ENCODE measurements around the gene DNASE1.
"Not testable (repeated sequence)": the region's sequence is repeated elsewhere in the genome, so short reads cannot be mapped to it uniquely, and the experiment has no call there.

DNASE1 gene, protein sequence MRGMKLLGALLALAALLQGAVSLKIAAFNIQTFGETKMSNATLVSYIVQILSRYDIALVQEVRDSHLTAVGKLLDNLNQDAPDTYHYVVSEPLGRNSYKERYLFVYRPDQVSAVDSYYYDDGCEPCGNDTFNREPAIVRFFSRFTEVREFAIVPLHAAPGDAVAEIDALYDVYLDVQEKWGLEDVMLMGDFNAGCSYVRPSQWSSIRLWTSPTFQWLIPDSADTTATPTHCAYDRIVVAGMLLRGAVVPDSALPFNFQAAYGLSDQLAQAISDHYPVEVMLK

GRCh38 chr16:3654249-3654991 is at the start of gene DNASE1:
Gene DNASE1, plus strand, starts transcription at chr16:3654691. Its CDS starts 683 bp downstream, at chr16:3655374.
- DNase-seq: peak; percentile 56

GRCh38 chr16:3606441-3606840 is 48.0 kb upstream of the DNASE1 start:
- DNase-seq: no peak

DNA sequence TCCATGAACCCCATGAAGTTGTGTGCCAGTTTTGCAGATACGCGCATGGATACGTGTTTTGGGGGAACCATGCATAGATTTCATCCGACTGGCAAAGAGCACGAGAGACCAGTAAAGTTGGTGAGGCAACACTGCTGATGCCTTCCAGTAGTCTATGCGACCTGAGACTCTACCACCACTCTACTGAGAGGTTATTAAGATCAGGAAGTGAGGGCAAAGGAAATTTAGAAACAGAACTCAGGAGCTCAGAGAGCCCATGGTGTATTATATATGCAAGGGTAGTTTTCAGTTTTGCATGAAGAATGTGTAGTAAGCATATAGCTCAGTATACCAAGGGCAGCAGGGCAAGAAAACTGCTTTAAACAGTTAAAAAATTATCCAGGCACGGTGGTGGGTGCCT is 47.3 kb upstream of the DNASE1 start:
- DNase-seq: no peak

DNA sequence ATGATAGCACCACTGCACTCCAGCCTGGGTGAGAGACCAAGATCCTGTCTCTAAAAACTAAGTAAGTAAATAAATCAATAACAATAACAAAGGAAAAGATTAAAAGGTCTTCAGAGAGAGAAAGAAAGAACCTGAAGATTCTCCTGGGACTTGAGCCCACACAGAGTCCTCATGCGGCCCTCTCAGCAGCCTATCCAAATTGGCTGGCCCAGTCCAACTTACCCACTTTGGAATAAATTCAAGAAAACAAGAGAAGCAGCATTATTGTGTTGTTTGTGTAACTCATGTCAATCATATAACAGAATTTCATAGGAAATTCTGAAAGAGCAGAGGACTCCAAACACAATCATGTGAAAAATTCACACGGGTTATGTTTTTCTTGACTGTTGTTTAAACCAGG is 46.9 kb upstream of the DNASE1 start:
- DNase-seq: no peak

- DNase-seq: no peak
Observed at GRCh38 chr16:3608069-3608468, 46.4 kb upstream of the DNASE1 start.

- DNase-seq: not testable (repeated sequence)
Observed at GRCh38 chr16:3608976-3609375, 45.5 kb upstream of the DNASE1 start.

DNA sequence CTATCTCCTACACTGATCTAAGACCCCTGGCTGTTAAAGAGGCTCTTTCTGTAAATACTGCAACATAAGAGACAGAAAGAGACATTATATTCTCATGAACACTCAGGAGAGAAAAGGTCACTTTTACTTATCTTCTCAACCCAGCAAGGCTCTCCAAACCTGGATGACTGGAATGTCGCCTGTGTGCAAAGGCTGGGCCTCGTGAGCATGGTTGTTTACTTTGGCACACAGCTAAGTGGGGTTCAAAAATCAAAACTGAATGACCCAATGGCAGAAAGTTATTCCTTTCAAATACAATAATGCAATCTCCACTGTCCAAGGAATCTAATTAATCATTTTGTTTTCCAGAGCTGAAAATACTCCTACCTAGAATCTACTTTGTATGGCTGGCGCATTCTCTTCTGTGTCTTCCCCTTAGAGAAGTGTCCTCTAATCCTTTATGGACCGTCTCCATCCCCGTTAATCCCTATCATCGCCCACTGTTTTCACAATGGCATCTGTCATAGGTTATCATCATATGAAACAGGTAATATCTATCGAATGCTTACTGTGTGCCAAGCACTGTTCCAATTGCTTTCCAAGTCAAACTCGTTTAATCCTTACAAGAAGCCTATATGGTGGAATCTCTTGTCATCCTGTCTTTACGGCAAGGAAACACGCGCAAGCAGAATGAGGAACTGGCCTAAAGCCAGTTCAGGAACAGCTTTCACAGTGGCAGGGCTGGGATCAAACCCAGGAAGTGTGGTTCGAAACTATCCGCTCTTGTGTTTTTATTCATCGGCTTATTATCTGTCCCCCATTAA is 44.4 kb upstream of the DNASE1 start:
- DNase-seq: no peak

DNA sequence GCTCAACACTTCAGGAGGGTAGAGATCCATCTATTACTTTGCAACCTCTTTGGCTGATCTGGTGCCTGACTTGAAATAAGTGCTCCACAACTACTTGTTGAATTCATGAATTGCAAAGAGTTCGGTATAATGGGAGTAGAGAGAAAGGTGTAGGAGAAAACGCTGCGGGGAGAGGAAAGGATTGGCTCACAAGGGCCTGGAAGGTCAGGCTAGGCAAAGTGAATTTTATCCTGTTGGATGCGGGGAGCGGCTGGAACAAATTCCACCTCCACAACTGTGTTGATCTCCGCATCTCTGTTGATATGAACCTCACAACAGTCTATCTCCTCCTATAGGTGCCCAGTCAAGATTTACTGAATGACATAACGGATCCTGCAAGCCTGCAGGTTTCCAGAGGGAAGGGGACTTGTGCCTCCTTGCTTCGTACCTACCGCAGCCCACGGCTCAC is 43.8 kb upstream of the DNASE1 start:
- no peak for DNase-seq

- peak; percentile 89 for DNase-seq
Observed at GRCh38 chr16:3611146-3611975, 43.1 kb upstream of the DNASE1 start, which contains the start of gene SLX4. Gene SLX4, minus strand, starts transcription at chr16:3611606. Its CDS starts 2,642 bp downstream, at chr16:3608964.

DNA sequence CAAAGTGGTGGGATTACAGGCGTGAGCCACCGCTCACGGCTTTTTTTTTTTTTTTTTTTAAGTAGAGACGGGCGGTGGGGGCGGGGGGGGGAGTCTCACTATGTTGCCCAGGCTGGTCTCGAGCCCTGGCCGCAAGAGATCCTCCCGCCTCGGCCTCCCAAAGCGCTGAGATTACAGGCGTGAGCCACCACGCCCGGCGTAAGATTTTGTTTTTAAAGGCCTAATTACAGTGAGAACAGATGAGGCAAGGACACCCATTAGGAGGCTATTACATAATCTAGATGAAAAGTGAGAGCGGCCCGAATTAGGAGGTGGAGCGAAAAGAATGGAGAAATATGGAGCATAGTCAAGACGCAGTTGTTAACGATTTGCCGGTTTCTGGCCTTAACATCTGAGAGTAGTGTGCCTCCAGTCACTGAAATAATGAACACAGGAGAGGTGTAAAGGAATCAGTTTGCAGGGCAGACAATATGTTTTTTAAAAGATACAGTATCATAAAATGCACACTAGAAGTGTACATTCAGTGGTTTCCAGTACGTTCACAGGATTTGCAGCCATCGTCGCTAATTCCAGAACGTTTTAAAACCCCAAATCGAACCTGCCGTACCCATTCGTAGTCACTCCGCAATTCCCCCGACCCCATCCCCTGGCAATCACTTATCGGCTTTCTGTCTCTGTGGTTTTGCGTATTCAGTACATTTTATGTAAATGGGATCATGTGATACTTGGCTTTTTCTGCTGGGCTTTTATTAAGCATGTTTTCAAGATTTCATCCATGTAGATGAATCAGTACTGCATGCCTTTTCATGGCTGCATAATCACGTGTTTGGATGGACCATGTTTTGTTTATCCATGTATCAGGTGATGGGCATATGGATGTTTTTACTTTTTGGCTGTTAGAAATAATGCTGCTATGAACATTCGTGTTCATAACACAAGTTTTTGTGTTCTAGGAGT is 41.7 kb upstream of the DNASE1 start:
- no peak for DNase-seq

DNA sequence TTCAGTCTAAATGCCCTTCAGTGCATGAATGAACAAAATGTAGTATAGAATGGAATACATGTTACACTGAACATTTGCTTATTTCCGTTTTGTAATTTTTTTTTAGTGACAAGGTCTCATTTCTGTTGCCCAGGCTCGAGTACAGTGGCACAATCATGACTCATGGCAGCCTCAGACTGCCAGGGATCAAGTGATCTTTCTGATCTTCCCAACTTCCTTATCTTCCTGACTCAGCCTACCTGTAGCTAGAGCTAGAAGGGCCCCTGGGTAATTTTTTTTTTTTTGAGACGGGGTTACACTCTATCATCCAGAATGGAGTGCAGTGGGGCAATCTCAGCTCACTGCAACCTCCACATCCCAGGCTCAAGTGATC is 35.7 kb upstream of the DNASE1 start:
- DNase-seq: no peak

DNA sequence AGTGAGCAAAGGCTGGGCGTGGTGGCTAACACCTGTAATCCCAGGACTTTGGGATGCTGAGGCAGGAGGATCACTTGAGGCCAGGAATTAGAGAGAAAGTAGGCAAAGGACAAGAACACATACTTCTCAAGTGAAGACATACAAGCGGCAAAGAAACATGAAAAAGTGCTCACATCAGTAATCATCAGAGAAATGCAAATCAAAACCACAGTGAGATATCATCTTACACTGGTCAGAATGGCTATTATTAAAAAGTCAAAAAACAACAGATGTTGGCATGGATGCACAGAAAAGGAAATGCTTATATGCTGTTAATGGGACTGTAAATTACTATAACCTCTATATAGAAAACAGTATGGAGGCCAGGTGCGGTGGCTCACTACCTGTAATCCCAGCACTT is 30.8 kb upstream of the DNASE1 start:
- no peak for DNase-seq

DNA sequence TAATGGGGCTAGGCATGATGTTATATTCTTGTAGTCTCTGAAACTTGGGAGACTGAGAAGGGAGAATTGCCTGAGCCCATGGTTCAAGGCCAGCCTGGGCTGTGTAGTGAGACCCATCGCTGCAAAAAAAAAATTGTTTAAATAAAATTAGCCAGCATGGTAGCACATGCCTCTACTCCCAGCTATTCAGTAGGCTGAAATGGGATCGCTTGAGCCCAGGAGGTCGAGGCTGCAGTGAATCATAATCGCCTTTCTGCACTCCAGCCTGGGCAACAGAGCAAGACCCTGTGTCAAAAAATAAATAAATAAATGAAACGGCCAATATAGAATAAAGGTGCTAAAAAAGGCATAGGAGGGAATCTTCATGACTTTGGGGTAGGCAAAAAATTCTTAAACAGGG is 29.2 kb upstream of the DNASE1 start:
- no peak for DNase-seq

GRCh38 chr16:3625911-3626732 is 28.4 kb upstream of the DNASE1 start:
- DNase-seq: no peak

DNA sequence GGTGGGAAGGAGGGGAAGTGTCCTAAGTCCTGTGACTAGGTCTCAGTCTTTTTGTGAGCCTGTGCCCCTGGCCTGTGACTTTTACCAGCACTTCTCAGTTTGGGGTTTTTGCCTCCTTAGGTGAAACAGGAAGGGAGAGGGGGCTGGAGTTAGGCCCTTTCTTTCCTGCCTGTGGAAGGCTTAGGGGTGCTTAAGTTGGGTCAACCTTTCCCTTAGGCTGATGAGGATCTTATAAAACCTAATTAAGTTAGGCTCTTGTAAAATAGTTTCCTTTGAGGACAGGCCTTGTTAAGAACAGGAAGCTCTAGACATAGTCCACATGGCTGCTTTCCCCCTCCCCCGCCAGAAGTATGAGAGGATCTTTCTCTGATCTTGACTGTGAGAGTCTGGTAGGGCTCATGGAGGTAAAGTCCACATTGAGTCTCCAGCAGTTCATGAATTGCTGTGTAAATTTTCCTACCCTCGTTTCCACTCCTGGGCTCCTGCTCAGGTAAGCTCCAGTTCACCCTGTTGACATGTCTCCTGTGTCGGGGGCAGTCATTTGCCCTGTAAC is 17.0 kb upstream of the DNASE1 start:
- DNase-seq: peak; percentile 13

- DNase-seq: no peak
Observed at GRCh38 chr16:3638916-3639644, 15.4 kb upstream of the DNASE1 start.

GRCh38 chr16:3640207-3640606 is 14.3 kb upstream of the DNASE1 start:
- DNase-seq: no peak

DNA sequence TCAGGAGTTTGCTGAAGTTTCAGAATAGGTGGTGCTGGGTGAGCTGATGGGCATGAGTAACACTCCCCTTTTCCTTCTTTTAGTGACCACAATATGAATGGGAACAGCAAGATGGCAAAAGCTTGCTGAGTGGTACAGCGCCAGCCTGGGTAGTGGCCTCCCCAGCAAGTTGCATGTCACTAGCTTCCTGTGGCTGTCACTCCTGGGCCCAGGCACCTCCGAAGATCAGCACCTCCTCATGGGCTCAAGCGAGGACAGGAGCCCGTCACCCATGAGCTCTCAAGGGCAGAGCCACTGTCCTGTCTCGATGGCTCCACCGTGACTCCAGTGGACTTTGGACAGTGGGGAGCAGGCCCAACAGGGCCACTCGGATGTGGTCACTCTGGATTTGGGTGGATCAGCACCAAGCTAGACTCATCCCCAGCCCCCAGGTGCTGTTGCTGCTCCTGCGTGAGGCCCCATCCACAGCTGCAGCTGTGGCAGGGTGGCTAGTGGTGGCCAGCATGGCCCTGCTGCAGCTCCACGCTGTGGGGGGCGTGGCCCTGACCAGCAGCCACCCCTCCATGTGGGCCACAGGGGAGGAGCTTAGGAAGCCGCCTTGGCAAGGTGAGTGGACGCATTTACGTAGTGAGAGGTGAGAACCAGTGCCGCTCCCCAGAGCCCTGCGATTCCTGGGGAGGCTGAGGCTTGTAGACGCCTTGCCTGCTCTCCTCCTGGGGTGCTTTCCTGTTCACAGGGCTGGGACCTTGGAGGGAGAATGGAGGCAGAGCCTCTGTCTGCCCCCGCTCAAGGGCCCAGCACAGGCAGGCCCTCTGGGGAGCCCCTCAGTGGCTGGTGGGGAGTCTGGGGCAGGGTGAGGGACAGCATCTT is 13.6 kb upstream of the DNASE1 start:
- DNase-seq: no peak

Data from activated gamma-delta T cell treated with Interleukin-2 at 50 U/mL for 16 hours (primary cell).